ENCODE data around the gene PDE1C.

PDE1C gene

DNA sequence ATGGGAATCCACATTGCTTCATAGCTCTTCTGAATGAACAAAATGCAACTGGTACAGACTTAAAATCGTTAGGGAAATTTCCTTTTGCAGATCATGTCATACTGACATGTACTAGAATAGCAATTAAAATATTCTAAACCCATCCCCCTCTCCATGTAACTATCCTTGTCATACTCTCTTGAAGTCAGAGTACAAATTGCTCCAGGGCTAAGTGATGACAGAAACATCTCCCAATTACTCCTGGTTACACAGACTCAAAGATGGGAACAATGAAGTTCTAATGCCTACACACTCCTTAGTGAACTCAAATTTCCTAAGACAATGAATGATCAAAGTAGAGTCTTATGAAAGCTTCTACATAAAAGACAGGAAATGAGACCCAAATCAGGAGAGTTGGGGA lies 87.2 kb downstream of the PDE1C start:
- H3K27me3 Mint-ChIP-seq (ENCODE audit: low read depth, poor library complexity), result peaks cover 3% of the 10 kb centered on the region
- no peak for DNase-seq
- no peak for TF ChIP-seq CTCF (IDR thresholded peaks at IDR 0.05)
- peaks cover 16% of the 10 kb centered on the region for H3K9me3 Mint-ChIP-seq
- H3K27ac Mint-ChIP-seq, result no peak overlapping the region
- H3K36me3 Mint-ChIP-seq (ENCODE audit: low read depth), result no peaks in the 10 kb centered on the region
- no peak overlapping the region for H3K4me3 Mint-ChIP-seq
- H3K4me1 Mint-ChIP-seq, result no peaks in the 10 kb centered on the region

GRCh38 chr7:31981874-31982390 lies 88.3 kb downstream of the PDE1C start:
- Mint-ChIP-seq H3K27me3 (ENCODE audit: low read depth, poor library complexity) (peaks cover 3% of the 10 kb centered on the region), H3K27ac (no peak overlapping the region), H3K36me3 (ENCODE audit: low read depth) (no peaks in the 10 kb centered on the region), H3K9me3 (peaks cover 23% of the 10 kb centered on the region), H3K4me1 (no peaks in the 10 kb centered on the region), H3K4me3 (no peak overlapping the region)
- DNase-seq, result no peak
- no peak for TF ChIP-seq CTCF (IDR thresholded peaks at IDR 0.05)

DNA sequence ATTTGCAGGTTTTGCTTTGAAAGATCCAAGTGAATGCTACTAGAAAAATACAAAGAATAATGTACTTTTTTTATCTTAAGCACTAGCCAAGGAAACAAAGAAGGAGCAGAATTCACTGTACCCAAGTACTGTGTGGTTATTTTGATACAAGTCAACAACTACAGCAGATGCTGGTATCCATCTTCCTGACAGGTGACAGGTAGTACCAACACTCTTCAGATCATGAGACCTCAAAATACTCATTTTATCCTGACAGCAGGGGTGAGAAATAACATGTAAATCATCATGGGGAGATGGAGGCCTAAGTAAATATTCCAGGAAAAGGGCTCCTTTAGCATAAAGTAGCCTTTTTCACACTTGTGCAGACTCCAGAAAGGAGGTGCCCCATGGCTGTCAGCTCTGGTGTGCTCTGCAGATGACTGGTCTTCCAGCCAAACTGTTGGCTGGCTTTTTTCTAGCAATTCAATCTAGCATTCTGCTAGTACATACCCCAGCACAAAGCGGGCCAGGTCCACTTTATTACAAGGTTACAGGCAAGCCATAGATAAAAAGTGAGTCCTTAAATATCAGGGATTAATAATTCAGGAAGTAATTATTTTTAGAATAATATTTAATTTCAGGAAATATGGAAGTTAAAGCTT lies 90.4 kb downstream of the PDE1C start:
- Mint-ChIP-seq H3K4me3 (no peak overlapping the region), H3K4me1 (no peaks in the 10 kb centered on the region), H3K27ac (no peak overlapping the region), H3K27me3 (ENCODE audit: low read depth, poor library complexity) (peaks cover 6% of the 10 kb centered on the region), H3K36me3 (ENCODE audit: low read depth) (no peaks in the 10 kb centered on the region), H3K9me3 (peaks cover 14% of the 10 kb centered on the region)
- no peak for TF ChIP-seq CTCF (IDR thresholded peaks at IDR 0.05)
- DNase-seq, result no peak

DNA sequence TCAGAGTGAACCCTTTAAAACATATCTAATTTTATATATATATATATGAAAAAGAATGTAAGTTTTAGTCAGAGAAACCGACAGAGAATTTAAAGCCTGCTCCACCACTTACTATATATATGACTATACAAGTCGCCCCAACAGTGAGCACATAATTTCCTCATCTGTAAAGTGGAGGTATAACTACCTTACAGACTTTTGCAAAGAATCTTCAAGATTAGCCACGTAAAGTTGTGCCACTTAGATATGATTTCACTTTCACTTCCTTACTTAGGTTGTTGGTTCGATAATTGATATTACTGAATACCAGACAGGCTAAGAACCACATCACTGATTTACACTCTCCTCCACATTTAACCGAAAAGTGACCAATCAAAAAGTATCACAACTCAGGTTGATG lies 94.7 kb downstream of the PDE1C start:
- no peaks in the 10 kb centered on the region for H3K36me3 Mint-ChIP-seq (ENCODE audit: low read depth)
- no peak for TF ChIP-seq CTCF (IDR thresholded peaks at IDR 0.05)
- no peak for DNase-seq
- H3K27me3 Mint-ChIP-seq (ENCODE audit: low read depth, poor library complexity), result peaks cover 12% of the 10 kb centered on the region
- peaks cover 7% of the 10 kb centered on the region for H3K9me3 Mint-ChIP-seq
- H3K4me1 Mint-ChIP-seq, result no peaks in the 10 kb centered on the region
- no peak overlapping the region for H3K4me3 Mint-ChIP-seq
- H3K27ac Mint-ChIP-seq, result no peak overlapping the region

GRCh38 chr7:31974351-31974750 lies 95.9 kb downstream of the PDE1C start:
- no peaks in the 10 kb centered on the region for H3K36me3 Mint-ChIP-seq (ENCODE audit: low read depth)

More at GRCh38 chr7:31974351-31974750, 95.9 kb downstream of the PDE1C start:
- H3K4me3 Mint-ChIP-seq, result no peak overlapping the region
- no peak for TF ChIP-seq CTCF (IDR thresholded peaks at IDR 0.05)
- H3K27me3 Mint-ChIP-seq (ENCODE audit: low read depth, poor library complexity), result peaks cover 12% of the 10 kb centered on the region
- peaks cover 7% of the 10 kb centered on the region for H3K9me3 Mint-ChIP-seq
- DNase-seq, result no peak
- H3K4me1 Mint-ChIP-seq, result no peaks in the 10 kb centered on the region
- no peak overlapping the region for H3K27ac Mint-ChIP-seq
